ENCODE measurements around the gene MEGF11. TPM values are rescaled to one million over a fixed set of nuclear protein-coding genes. Genes with fewer than 3 reads are reported as not detected.

The MEGF11 gene
- polyA plus RNA-seq, 1 of the 3 experiments (the other 2 are of a cell fraction): not detected

DNA sequence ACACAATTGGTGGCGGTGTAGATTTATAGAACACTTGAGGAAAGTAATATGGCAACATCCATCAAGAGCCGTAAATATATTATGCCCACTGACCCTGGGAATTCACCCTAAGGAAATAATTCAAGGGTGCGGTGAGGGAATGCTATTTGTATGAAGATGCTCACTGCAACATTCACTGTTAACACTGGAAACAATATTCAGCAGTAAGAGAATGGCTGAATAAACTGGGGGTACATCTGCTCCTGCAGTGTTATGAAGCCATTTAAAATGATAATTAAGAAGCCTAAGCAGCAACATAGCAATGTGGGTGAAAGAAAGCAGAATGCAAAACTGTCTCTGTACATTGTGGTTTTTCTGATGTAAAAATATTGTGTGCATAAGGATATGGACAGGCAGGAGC, 296.7 kb downstream of the MEGF11 start:
- POLR2A ChIA-PET: no interaction called here
- CTCF ChIA-PET: interaction anchor here (1.0 to 1.2 kb wide), 2 partner anchors 41 to 319 kb away, joined by 3 to 4 read pairs; no protein-coding TSS in a partner anchor
- WGBS (ENCODE audit: low lambda C conversion rate): 77% methylated on average over 3 of the region's 3 CpGs
- no peak for DNase-seq
- no peak overlapping the region for H3K9ac ChIP-seq
- H4K20me1 ChIP-seq (ENCODE audit: insufficient read depth): no peaks in the 10 kb centered on the region
- H3K4me1 ChIP-seq (ENCODE audit: control insufficient read depth in 1 of 2, insufficient read depth in 2 of 2, low read depth in 1 of 2, low read length in 1 of 2): peaks cover 0 to 17% of the 10 kb centered on the region in 2 experiments; a peak in 2 of 4 replicates
- no peak overlapping the region for H3K4me3 ChIP-seq (ENCODE audit: low read depth in 2 of 2, low read length in 1 of 2)
- H3K9me2 ChIP-seq: no peaks in the 10 kb centered on the region
- H3F3A ChIP-seq (replicated peaks; ENCODE audit: insufficient read depth): no peaks in the 10 kb centered on the region
- no peak overlapping the region for H3K4me2 ChIP-seq
- no peaks in the 10 kb centered on the region for H3K79me2 ChIP-seq (ENCODE audit: insufficient read depth)
- no peak overlapping the region for H3K27ac ChIP-seq (ENCODE audit: low read depth in 2 of 2, low read length in 1 of 2)
- H3K27me3 ChIP-seq (ENCODE audit: insufficient read depth): peaks cover 5% of the 10 kb centered on the region; the same call in 1 of the 2 replicates
- no peaks in the 10 kb centered on the region for H3K9me3 ChIP-seq
- H3K36me3 ChIP-seq (replicated peaks in 1 of 2; ENCODE audit: control insufficient read depth in 1 of 2, insufficient read depth in 2 of 2, low read length in 1 of 2): no peaks in the 10 kb centered on the region
- H2AFZ ChIP-seq (ENCODE audit: low read depth): no peak overlapping the region
- no peak for TF ChIP-seq MXI1 (IDR thresholded peaks at IDR 0.05; ENCODE audit: low read depth, low read length)
- TF ChIP-seq GABPA (IDR thresholded peaks at IDR 0.05; ENCODE audit: low read depth): no peak
- TF ChIP-seq MEF2A (IDR thresholded peaks at IDR 0.05; ENCODE audit: borderline replicate concordance, low read depth): no peak
- TF ChIP-seq, protein P1, sequence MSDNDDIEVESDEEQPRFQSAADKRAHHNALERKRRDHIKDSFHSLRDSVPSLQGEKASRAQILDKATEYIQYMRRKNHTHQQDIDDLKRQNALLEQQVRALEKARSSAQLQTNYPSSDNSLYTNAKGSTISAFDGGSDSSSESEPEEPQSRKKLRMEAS (IDR thresholded peaks at IDR 0.05; ENCODE audit: low read depth): no peak
- no peak for TF ChIP-seq RCOR1 (IDR thresholded peaks at IDR 0.05; ENCODE audit: low read length)
- TF ChIP-seq FOXJ3 (CRISPR knock-in tag; IDR thresholded peaks at IDR 0.05): no peak

DNA sequence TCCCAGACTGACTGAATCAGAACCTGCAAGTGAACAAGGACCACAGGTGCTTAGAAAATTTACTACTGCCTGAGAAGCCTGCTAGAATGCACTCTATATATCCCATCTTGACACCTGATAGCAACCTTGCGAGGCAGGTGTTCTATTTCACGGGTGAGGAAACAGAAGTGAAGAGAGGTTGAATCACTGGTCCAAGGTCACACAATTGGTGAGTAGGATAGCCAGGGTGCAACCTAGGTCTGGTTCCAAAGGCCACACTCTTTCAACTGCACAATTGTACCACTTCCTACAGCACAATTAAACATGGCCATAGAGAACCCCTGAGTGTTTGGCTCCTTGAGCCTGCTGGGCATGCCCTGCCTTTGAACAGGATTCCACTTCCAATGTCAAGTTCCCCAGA, 297.2 kb downstream of the MEGF11 start:
- TF ChIP-seq CHD2 (IDR thresholded peaks at IDR 0.05; ENCODE audit: low read length, partially characterized antibody) (no peak), JUND (IDR thresholded peaks at IDR 0.05) (no peak), NRF1 (IDR thresholded peaks at IDR 0.05; ENCODE audit: low read depth, low read length) (no peak), FOXM1 (IDR thresholded peaks at IDR 0.05; ENCODE audit: low read depth) (no peak), YY1 (IDR thresholded peaks at IDR 0.05; ENCODE audit: low read depth) (no peak), RAD21 (IDR thresholded peaks at IDR 0.05; ENCODE audit: low read length) (no peak), POLR2AphosphoS5 (IDR thresholded peaks at IDR 0.05; ENCODE audit: low read depth, low read length) (no peak), ELF1 (IDR thresholded peaks at IDR 0.05) (no peak)
- TF ChIP-seq, protein P2, sequence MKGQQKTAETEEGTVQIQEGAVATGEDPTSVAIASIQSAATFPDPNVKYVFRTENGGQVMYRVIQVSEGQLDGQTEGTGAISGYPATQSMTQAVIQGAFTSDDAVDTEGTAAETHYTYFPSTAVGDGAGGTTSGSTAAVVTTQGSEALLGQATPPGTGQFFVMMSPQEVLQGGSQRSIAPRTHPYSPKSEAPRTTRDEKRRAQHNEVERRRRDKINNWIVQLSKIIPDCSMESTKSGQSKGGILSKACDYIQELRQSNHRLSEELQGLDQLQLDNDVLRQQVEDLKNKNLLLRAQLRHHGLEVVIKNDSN (IDR thresholded peaks at IDR 0.05; ENCODE audit: borderline replicate concordance, low read depth): no peak
- no peak overlapping the region for H3K4me3 ChIP-seq (ENCODE audit: low read depth in 2 of 2, low read length in 1 of 2)
- no peaks in the 10 kb centered on the region for H3K9me3 ChIP-seq
- H3K9ac ChIP-seq: no peak overlapping the region
- no peak overlapping the region for H3K4me2 ChIP-seq
- CTCF ChIA-PET: no interaction called here
- H3F3A ChIP-seq (replicated peaks; ENCODE audit: insufficient read depth): no peaks in the 10 kb centered on the region
- no peaks in the 10 kb centered on the region for H3K9me2 ChIP-seq
- 94% methylated on average over 2 of the region's 2 CpGs for WGBS (ENCODE audit: low lambda C conversion rate)
- no peaks in the 10 kb centered on the region for H3K36me3 ChIP-seq (replicated peaks in 1 of 2; ENCODE audit: control insufficient read depth in 1 of 2, insufficient read depth in 2 of 2, low read length in 1 of 2)
- H3K27me3 ChIP-seq (ENCODE audit: insufficient read depth): peaks cover 5% of the 10 kb centered on the region; the same call in 1 of the 2 replicates
- no peak overlapping the region for H3K27ac ChIP-seq (ENCODE audit: low read depth in 2 of 2, low read length in 1 of 2)
- DNase-seq: no peak
- POLR2A ChIA-PET: no interaction called here
- no peaks in the 10 kb centered on the region for H4K20me1 ChIP-seq (ENCODE audit: insufficient read depth)
- no peaks in the 10 kb centered on the region for H3K79me2 ChIP-seq (ENCODE audit: insufficient read depth)
- H3K4me1 ChIP-seq (ENCODE audit: control insufficient read depth in 1 of 2, insufficient read depth in 2 of 2, low read depth in 1 of 2, low read length in 1 of 2): peaks cover 0 to 17% of the 10 kb centered on the region in 2 experiments; a peak in 2 of 4 replicates
- no peak overlapping the region for H2AFZ ChIP-seq (ENCODE audit: low read depth)
